ENCODE measurements around the gene CTNNA3.
"Not testable (repeated sequence)": the region's sequence is repeated elsewhere in the genome, so short reads cannot be mapped to it uniquely, and the experiment has no call there.

The CTNNA3 gene

GRCh38 chr10:67696029-67696428, at the start of gene CTNNA3:
Gene CTNNA3 (minus strand): TSS chr10:67696195.
- no peak for DNase-seq

DNA sequence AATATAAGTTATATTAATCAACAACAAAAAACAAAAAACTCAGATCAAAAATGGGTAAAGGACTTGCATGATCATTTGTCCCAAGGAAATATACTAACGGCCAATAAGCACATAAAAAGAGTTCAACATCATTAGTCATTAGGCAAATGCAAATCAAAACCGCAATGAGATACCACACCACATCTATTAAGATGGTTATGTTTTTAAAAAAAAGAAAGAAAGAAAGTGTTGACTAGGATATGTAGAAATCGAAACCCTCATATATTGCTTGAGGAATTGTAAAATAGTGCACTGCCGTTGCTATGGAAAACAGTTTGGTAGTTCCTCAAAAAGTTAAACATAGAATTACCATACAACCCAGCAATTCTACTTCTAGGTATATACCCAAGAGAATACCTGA, 39.4 kb upstream of the CTNNA3 start:
- DNase-seq, result no peak

GRCh38 chr10:67733511-67733910, 37.5 kb upstream of the CTNNA3 start:
- DNase-seq, result no peak

DNA sequence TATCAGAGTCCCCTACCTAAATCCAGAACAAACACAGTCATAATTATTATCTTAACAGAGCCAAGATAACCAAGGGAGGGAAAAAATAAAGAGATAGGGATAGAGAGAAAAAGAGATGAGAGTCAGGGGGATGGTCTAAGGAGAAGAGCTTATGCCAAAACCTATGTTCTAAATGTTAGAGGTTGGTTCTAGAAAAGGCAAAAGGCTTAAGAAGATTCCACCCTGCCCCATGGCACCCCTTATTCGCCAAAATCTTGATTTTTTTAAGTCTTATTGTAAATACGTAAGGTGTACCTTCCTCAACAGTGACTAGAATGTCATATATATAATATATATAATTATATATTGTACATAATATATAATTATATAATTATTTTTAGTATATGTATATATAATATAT, 29.6 kb upstream of the CTNNA3 start:
- DNase-seq, result no peak

- DNase-seq, result no peak
Observed at GRCh38 chr10:67723601-67724000, 27.6 kb upstream of the CTNNA3 start.

DNA sequence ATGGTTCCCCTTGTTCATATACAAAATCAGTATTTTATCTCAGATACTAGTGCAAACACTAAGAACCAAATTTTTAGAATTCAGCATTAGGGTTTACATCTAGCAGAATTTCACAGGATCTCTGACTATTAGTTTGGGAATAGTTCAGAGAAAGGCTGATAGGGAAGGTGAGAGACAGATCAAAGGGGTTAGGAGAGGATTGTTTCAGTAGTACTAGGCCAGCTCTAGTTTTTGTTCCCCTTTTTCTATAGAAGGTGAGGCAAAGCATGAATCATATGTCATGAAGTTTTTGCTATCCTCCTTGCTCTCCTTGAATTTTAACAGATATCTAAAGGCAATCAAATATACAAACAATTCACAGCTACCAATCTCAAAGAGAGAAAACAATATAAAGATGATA, 26.1 kb upstream of the CTNNA3 start:
- no peak for DNase-seq

DNA sequence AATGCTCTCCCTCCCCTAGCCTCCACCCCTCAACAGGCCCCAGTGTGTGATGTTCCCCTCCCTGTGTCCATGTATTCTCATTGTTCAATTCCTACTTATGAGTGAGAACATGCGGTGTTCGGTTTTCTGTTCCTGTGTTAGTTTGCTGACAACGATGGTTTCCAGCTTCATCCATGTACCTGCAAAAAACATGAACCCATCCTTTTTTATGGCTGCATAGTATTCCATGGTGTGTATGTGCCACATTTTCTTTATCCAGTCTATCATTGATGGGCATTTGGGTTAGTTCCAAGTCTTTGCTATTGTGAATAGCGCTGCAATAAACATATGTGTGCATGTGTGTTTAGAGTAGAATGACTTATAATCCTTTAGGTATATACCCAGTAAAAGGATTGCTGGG, 20.5 kb upstream of the CTNNA3 start:
- DNase-seq, result not testable (repeated sequence)

- DNase-seq, result no peak
Observed at GRCh38 chr10:67705921-67706320, 9.9 kb upstream of the CTNNA3 start.

DNA sequence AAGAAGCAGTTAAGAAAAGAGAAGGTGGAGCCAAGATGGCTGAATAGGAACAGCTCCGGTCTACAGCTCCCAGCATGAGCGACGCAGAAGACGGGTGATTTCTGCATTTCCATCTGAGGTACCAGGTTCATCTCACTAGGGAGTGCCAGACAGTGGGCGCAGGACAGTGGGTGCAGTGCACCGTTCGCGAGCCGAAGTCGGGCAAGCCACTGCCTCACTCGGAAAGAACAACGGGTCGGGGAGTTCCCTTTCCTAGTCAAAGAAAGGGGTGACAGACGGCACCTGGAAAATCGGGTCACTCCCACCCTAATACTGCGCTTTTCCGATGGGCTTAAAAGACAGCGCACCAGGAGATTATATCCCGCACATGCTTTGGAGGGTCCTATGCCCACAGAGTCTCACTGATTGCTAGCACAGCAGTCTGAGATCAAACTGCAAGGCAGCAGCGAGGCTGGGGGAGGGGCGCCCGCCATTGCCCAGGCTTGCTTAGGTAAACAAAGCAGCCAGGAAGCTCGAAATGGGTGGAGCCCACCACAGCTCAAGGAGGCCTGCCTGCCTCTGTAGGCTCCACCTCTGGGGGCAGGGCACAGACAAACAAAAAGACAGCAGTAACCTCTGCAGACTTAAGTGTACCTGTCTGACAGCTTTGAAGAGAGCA, 3.7 kb upstream of the CTNNA3 start:
- not testable (repeated sequence) for DNase-seq

DNA sequence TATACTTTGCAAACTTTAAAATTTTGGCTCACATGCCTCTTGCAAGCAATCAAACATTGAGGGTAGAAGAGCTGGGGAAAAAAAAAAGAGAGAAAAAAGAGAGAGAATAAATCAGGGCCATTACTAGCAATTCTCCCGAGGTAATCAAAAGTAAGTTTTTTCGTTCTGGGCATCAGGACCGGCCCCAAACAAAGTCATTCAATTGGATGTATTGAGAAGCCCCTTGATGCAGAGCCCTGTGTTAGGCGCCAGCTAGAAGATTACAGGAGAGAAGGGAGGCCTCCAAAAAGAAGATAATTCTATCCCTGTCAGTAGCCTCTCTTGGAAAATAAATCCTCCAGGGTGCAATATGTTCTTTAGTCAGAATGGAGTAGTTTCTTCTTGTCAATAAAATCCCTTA, 2.2 kb upstream of the CTNNA3 start:
- no peak for DNase-seq

GRCh38 chr10:67697724-67698131, 1.7 kb upstream of the CTNNA3 start:
- no peak for DNase-seq

DNA sequence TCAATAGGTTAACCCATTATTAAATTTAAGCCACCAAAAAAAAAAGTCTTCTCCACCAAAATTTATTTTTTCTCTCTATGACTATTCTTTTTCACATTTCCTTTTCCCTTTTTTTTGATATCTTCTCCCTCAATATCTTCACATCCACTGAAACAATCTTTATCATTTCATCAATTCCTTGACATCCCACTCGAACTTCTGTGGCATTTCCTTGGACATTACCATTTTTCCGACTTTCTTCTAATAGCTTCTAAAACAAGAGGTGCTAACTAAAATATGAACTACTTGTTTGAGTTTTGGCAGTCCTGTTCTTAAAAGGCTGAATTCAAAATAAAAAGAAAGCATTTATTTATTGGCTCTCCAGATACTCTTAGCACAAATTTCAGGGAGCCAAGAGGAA, 684 bp upstream of the CTNNA3 start:
- DNase-seq, result no peak

DNA sequence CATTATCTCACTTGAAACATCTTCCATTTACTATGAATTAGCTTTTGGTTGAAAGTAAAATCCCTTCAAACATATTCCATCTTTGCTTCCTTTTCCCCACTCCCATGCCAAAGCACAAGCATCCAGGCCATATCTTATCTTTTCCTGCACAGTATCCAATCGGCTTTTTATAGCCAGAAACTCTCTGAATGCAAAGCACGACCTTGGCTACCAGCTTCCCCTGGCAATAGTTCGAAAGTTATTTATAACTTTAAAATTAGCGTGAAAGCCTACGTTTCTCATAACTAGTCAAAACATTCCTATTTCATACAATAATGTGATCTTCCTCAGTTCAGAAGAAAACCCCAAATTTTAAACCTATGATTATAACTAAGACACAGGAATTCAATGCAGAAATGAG, 440 bp downstream of the CTNNA3 start:
- no peak for DNase-seq

DNA sequence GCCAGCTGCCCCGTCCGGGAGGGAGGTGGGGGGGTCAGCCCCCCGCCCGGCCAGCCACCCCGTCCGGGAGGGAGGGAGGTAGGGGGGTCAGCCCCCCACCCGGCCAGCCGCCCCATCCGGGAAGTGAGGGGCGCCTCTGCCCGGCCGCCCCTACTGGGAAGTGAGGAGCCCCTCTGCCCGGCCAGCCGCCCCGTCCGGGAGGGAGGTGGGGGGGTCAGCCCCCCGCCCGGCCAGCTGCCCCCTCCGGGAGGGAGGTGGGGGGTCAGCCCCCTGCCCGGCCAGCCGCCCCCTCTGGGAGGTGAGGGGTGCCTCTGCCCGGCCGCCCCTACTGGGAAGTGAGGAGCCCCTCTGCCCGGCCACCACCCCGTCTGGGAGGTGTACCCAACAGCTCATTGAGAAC, 4.1 kb downstream of the CTNNA3 start:
- not testable (repeated sequence) for DNase-seq

DNA sequence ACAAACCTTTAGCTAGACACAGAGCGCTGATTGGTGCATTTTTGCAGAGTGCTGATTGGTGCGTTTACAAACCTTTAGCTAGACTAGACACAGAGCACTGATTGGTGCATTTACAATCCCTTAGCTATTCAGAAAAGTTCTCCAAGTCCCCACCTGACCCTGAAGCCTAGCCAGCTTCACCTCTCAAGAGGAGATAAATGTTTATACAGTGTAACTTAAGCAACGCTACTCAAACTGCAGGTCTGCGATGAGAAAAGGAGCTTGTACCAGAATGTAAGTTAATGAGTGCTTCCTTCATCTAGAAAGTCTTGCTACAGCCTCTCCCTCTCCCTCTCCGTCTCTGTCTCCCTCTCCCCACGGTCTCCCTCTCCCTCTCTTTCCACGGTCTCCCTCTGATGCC, 5.5 kb downstream of the CTNNA3 start:
- not testable (repeated sequence) for DNase-seq

GRCh38 chr10:67684140-67684539, 11.9 kb downstream of the CTNNA3 start:
- DNase-seq, result not testable (repeated sequence)

DNA sequence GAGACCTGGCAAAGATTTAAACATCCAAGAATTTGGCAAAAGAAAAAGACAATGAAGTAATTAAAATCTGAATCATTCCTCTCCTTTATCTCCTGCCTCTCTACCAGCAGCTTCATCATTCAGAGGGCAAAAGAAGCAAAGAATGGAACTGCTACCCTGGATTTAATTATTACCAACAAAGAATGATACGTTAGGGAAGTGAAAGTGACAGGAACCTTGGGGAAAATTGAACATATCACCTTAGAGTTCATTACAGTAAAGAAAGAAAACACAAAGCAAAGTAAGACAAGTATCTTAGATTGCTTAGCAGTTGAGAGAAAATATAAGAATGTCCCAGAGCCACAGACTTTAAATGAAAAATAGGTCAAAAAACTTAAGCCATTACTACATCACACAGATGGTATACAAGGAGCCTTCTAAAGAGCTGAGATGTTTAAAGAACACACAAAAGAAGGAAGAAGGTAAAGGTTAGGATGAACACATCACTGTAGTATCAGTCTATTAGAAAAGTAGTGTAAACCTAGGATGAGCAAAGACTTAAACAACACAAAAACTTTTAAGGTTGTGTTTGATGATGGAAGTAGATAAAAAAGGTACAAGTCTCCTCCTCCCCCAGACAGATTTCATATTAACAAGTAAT, 17.5 kb downstream of the CTNNA3 start:
- DNase-seq, result no peak

DNA sequence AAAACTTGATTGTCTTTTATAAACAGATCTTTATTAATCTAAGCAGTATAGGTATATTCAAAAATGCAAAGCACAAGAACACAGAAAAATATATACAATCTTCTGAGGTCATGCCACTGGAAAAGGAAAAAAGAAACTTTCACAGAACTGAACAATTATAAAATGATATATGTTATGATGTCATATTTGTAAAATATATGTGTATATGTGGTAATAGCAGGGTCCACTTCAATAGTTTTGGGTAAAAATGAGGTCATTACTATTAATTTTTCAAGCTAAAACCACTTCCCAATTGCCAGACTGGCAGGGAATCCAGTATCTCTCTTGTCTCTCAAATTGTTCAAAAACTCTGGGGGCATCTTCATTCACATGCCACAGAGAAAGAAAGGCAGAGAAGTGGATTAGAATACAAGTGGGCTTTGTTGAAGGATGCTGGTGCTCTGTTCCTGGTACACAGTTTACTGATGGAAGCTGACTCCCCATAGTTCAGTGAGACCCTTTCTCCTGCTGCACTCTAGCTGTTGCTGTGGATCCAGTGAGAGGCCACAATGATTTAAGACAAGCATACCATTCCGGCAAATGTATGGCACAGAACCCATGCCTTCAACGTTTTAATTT, 19.7 kb downstream of the CTNNA3 start:
- no peak for DNase-seq

DNA sequence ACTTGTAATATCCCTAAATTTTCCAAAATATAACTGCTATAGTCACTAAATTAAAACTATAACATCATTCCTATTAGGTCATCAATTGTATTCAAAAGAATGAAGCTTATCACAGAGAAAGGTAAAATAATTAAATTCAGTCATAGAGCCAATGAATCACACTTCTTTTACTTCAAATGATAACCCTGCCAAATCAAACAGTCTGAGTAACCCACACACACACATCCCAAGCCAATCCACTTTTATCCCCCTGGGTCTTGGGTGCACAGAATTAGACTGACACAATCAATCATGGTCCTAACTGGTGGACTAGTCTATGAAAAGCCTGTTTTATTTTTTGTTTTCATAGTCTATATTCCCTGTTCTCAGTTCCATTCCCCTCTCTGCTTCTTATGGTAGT, 25.6 kb downstream of the CTNNA3 start:
- DNase-seq, result no peak

DNA sequence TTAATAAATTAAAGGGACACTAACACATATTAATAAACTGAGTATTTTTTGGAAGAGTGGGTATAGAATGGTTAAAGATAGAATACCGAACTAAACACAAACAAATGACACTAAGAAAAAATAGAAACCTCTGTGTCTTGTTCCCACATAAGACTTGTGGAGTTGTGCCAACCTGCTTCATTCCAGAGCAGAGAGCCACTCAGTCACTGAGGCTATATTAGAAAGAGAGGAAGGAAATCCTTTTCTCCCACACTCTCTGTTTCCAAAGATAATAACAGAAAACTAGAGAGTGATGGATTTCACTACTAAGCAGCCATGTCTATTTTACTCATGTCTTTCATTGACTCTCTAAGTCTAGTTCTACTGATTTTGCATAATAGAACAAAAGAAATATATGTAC, 26.0 kb downstream of the CTNNA3 start:
- no peak for DNase-seq

DNA sequence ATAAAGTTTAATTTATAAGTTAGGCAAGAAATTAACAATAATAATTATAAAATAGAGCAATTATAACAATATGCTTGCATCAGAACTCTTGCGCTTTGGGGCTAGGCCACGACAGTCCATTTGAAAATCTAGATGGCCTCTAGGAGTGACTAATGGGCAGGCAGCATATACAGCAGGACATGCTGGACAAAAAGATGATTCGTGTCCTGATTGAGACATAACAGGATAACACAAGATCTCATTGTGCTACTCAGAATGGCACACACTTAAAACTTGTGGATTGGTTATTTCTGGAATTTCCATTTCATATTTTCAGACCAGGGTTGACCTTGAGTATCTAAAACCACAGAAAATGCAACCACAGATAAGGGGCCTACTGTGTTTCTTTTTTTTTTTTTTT, 27.5 kb downstream of the CTNNA3 start:
- no peak for DNase-seq

DNA sequence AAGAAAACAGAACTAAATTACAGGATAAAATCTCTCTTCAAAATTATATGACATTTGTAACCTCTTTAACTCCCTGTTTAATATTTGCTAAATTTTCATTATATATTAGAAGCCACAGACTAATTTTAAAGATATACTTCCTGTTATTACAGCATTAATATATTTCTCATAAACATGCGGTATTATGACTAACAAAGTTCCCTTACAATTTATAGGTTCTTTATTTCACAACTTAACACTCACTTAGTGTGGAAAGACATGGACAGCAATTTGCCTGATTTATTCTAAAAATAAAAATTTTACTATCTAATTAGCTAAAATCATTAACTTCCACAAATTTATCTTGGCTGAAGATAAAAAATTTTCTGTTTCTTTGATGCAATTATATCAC, 29.0 kb downstream of the CTNNA3 start:
- DNase-seq, result no peak

DNA sequence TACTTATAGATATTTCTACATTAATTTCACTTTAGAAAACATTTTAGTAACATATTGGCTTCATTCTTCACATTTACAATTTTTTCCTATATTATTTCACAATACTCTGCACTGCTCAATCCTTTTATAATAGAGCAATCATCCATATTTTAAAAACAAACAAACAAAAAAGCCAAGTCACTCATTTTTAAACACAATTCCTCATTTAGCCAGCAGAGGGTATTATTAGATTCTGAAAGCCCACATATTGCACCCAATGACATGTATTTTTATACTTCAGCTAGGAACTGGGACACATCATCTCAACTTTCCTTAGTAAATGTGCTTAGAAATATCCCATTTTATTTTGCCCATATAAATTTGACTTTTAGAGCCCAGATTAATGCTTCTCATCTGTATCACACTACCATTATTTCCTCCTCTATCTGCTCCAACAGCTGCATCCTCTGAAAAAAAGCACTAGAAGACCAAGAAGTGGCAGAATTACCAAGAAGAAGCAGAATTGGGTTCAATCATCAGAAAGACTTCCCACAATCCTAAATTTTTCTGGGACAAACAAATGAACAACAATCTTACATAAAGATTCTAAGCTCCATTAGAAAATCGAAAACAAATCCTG, 29.5 kb downstream of the CTNNA3 start:
- DNase-seq, result no peak

- no peak for DNase-seq
Observed at GRCh38 chr10:67665491-67665890, 30.5 kb downstream of the CTNNA3 start.

Measured in stimulated activated CD4-positive, alpha-beta T cell treated with anti-CD3 and anti-CD28 coated beads, Interleukin-4, amount 100 ng/mL, for 1 hour (primary cell).